MM.1S (cell line): Measurements from ENCODE around the gene LRRTM4.

Source experiments
- DNase-seq: peaks from one replicate; pipeline ENCODE4 v3.0.0-alpha.2; 2015
- H2AFZ ChIP-seq: fragments of 300-600 bp; sonication (generic); 2 replicates; pipeline ENCODE4 v1.6.0; 2016; ENCODE audit warnings: antibody characterized with exemption, low read length
- H3F3A ChIP-seq: fragments of 300-600 bp; sonication (generic); 2 replicates; pipeline ENCODE4 v1.6.1; 2016; ENCODE audit warnings: mild to moderate bottlenecking, antibody characterized with exemption, low read length, moderate library complexity, mixed read lengths; ENCODE audit not compliant: insufficient read depth
- H3K27ac ChIP-seq: fragments of 300-600 bp; sonication (generic); 2 replicates; pipeline ENCODE4 v1.5.1; 2016; ENCODE audit warnings: mild to moderate bottlenecking, low read length
- H3K27me3 ChIP-seq: fragments of 300-600 bp; sonication (generic); replicated peaks from 2 replicates; pipeline ENCODE4 v1.6.0; 2016; ENCODE audit warnings: low read length; ENCODE audit not compliant: insufficient read depth
- H3K36me3 ChIP-seq: fragments of 300-600 bp; sonication (generic); replicated peaks from 2 replicates; pipeline ENCODE4 v1.6.1; 2016; ENCODE audit warnings: mild to moderate bottlenecking, low read length, mixed read lengths; ENCODE audit not compliant: insufficient read depth
- H3K4me1 ChIP-seq: fragments of 300-600 bp; sonication (generic); 2 replicates; pipeline ENCODE4 v1.6.1; 2016; ENCODE audit warnings: low read length, mixed read lengths
- H3K4me2 ChIP-seq: fragments of 300-600 bp; sonication (generic); 2 replicates; pipeline ENCODE4 v1.6.0; 2016; ENCODE audit warnings: low read depth, low read length
- H3K4me3 ChIP-seq: fragments of 300-600 bp; sonication (generic); 2 replicates; pipeline ENCODE4 v1.5.1; 2016; ENCODE audit warnings: low read length, mixed read lengths
- H3K79me2 ChIP-seq: fragments of 300-600 bp; sonication (generic); 2 replicates; pipeline ENCODE4 v1.6.1; 2016; ENCODE audit warnings: mixed run types, low read length, mixed read lengths
- H3K9ac ChIP-seq: fragments of 300-600 bp; sonication (generic); 2 replicates; pipeline ENCODE4 v1.6.1; 2016; ENCODE audit warnings: low read length, mixed read lengths
- H3K9me2 ChIP-seq: fragments of 300-600 bp; sonication (generic); replicated peaks from 2 replicates; pipeline ENCODE4 v1.6.1; 2016; ENCODE audit warnings: mild to moderate bottlenecking, low read length, mixed read lengths; ENCODE audit not compliant: insufficient read depth
- H3K9me3 ChIP-seq: fragments of 300-600 bp; sonication (generic); replicated peaks from 2 replicates; pipeline ENCODE4 v1.6.1; 2016; ENCODE audit warnings: mild to moderate bottlenecking, low read length, mixed read lengths; ENCODE audit not compliant: insufficient read depth
- H4K20me1 ChIP-seq: fragments of 300-600 bp; sonication (generic); 2 replicates; pipeline ENCODE4 v1.6.1; 2016; ENCODE audit warnings: mild to moderate bottlenecking, low read length, moderate library complexity, mixed read lengths; ENCODE audit not compliant: insufficient read depth
- EZH2 ChIP-seq: fragments of 300-600 bp; sonication (generic); optimal IDR thresholded peaks from 2 replicates; pipeline ENCODE3; 2017; ENCODE audit warnings: low read depth, mild to moderate bottlenecking, antibody characterized with exemption, low read length, mixed read lengths
- EZH2phosphoT487 ChIP-seq: fragments of 300-600 bp; sonication (generic); IDR thresholded peaks from 2 replicates; pipeline ENCODE4 v1.6.1; 2018; ENCODE audit warnings: antibody characterized with exemption, low read length
- TF ChIP-seq, protein P1 (sequence below): fragments of 300-600 bp; sonication (generic); IDR thresholded peaks from 2 replicates; pipeline ENCODE4 v1.5.1; 2016; ENCODE audit warnings: antibody characterized with exemption, low read length, mixed read lengths

The LRRTM4 gene

DNA sequence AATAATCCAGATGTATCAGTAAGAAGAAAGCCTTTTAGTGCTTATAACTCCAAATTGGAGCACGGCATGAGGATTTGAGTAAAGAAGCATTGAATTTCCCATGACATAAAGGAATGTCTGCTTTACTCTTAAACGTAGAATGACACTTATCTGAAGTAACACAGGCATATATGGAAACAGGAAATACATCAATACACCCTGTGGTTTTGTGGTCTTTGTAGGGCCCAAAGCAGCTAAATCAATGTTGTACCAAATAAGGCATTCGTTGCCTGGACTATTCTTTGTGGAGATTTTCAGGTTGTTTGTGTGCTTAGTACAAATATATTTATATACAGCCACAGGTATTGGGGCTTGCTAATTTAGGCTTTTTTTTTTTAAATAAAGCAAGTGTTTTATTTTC, 660.5 kb downstream of the LRRTM4 start:
- H3K79me2 ChIP-seq, result no peaks in the 10 kb centered on the region
- peak overlapping the region; percentile 87 for H3K27ac ChIP-seq
- H3K9me3 ChIP-seq, result no peaks in the 10 kb centered on the region
- H3F3A ChIP-seq, result peaks cover 4% of the 10 kb centered on the region
- H3K9ac ChIP-seq, result peak overlapping the region; percentile 54; the same call in 1 of the 2 replicates
- H2AFZ ChIP-seq, result no peak overlapping the region
- no peaks in the 10 kb centered on the region for H3K27me3 ChIP-seq
- no peak overlapping the region for H3K4me3 ChIP-seq
- no peak for TF ChIP-seq EZH2phosphoT487
- TF ChIP-seq EZH2, result no peak
- TF ChIP-seq, protein P1, sequence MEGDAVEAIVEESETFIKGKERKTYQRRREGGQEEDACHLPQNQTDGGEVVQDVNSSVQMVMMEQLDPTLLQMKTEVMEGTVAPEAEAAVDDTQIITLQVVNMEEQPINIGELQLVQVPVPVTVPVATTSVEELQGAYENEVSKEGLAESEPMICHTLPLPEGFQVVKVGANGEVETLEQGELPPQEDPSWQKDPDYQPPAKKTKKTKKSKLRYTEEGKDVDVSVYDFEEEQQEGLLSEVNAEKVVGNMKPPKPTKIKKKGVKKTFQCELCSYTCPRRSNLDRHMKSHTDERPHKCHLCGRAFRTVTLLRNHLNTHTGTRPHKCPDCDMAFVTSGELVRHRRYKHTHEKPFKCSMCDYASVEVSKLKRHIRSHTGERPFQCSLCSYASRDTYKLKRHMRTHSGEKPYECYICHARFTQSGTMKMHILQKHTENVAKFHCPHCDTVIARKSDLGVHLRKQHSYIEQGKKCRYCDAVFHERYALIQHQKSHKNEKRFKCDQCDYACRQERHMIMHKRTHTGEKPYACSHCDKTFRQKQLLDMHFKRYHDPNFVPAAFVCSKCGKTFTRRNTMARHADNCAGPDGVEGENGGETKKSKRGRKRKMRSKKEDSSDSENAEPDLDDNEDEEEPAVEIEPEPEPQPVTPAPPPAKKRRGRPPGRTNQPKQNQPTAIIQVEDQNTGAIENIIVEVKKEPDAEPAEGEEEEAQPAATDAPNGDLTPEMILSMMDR, result no peak
- peak overlapping the region; percentile 67 for H3K4me2 ChIP-seq
- DNase-seq, result peak; percentile 88
- no peaks in the 10 kb centered on the region for H3K9me2 ChIP-seq
- H4K20me1 ChIP-seq, result no peaks in the 10 kb centered on the region
- peaks cover 21% of the 10 kb centered on the region for H3K4me1 ChIP-seq
- no peaks in the 10 kb centered on the region for H3K36me3 ChIP-seq

DNA sequence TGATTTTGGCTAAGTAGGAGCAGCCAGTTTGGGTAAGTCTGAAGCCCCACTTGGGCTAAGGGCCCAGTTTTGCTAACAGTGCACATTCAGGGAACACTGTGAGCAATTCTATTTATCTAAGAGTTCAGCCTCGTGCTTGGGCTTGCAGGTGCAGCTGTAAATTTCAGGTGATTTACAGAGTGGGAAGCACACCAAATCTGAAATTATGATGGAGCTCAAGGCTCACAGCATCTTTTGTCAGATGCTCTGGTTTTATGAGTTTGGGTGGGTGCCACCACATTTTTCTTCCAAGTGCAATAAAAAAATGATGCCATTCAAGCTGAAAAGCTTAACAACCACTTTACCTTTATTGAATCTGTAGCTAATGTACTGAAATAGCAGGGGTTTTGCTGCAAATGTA, 671.2 kb downstream of the LRRTM4 start:
- Histone ChIP-seq H3K4me3 (no peak overlapping the region), H3K9ac (no peak overlapping the region), H3K9me3 (no peaks in the 10 kb centered on the region), H4K20me1 (no peaks in the 10 kb centered on the region), H3K36me3 (no peaks in the 10 kb centered on the region), H3F3A (no peaks in the 10 kb centered on the region), H3K79me2 (no peaks in the 10 kb centered on the region), H3K9me2 (no peaks in the 10 kb centered on the region), H2AFZ (no peak overlapping the region), H3K4me2 (no peak overlapping the region), H3K27ac (no peak overlapping the region), H3K27me3 (no peaks in the 10 kb centered on the region), H3K4me1 (no peaks in the 10 kb centered on the region)
- TF ChIP-seq EZH2 (no peak), EZH2phosphoT487 (no peak)
- TF ChIP-seq, protein P1, result no peak
- no peak for DNase-seq

DNA sequence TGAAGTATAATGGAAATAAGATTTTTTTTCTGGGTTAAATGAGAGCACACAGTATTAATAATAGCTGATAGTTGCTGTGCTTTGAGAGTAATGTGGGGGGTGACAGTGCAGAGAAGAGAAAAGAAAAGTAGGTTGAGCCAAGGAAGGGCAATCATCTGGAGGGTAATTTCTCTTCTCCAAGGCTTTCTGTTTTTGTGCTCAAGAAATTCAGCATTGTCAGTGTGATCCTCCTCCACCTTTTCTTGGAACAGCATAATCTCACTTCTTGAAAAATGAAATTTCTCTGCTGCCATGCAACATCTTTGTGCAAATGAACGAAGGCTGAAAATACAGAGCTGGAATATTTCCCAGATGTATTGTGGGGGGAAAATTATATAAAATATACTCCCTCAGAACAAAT, 673.1 kb downstream of the LRRTM4 start:
- H3K4me2 ChIP-seq, result no peak overlapping the region
- H3F3A ChIP-seq, result no peaks in the 10 kb centered on the region
- H3K4me1 ChIP-seq, result no peaks in the 10 kb centered on the region
- no peaks in the 10 kb centered on the region for H3K79me2 ChIP-seq
- no peak overlapping the region for H3K27ac ChIP-seq
- TF ChIP-seq EZH2, result no peak
- TF ChIP-seq, protein P1, result no peak
- no peak for TF ChIP-seq EZH2phosphoT487
- H3K4me3 ChIP-seq, result no peak overlapping the region
- H3K9ac ChIP-seq, result no peak overlapping the region
- no peaks in the 10 kb centered on the region for H3K27me3 ChIP-seq
- H4K20me1 ChIP-seq, result no peaks in the 10 kb centered on the region
- no peak for DNase-seq
- no peak overlapping the region for H2AFZ ChIP-seq
- H3K36me3 ChIP-seq, result no peaks in the 10 kb centered on the region
- no peaks in the 10 kb centered on the region for H3K9me2 ChIP-seq
- no peaks in the 10 kb centered on the region for H3K9me3 ChIP-seq
